NCI-H2081 treated with DMSO at 0.1 percent for 48 hours (cell line): Measurements from ENCODE around the gene ANKS1A.

Experiments
- DNase-seq: peaks from one replicate; lab custom pipeline; 2025; lab: John Stamatoyannopoulos, UW

The ANKS1A gene

DNA sequence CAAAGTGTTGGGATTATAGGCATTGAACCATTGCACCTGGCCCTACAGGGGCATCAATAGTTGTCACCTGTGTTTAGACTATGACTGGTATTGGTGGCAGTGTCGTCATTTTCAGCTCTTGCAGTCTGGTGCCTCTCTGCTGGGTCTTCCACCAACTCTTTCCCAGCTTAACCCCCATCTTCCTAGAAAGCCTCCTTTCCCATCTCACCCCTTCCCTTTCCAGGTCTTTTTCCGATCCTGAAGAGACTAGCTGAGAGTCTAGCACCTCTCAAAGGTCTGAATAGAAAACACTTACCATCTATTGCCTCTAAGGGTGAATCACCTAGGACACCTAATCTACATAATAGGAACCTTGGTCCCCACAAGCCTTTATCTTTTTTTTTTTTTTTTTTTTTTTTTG is 181.1 kb downstream of the ANKS1A start:
- DNase-seq, result no peak

GRCh38 chr6:35071347-35071994 is 182.4 kb downstream of the ANKS1A start:
- DNase-seq, result no peak

DNA sequence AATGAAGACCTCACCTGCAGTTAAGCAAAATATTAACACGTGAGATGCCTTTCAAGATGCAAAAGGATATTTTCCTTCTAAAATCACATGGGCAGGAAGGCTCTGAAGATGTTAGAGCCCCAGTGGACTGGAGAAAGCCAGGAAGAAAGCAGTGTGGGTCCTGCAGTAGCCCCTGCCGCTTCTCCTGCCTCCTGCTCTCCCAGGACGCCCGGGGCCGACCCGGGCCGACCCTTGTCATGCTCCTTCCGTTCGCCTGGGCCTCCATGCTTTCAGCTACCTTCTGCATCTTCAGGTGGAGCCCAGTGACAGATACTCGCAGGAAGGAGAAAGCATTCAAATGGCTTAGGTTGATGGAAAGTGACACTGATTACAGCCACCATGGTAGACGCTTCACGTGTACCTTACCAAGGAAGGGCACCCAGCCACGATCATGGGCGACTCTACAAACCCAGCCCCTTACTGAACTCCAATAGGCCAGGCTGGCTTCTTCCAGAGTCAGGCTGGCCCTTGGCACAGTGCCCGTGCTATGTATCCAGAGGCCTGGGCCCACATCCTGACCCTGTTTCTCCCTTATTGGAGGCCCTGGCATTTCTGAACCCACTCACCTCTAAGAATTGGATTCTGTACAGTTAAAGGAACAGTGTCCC is 183.1 kb downstream of the ANKS1A start:
- DNase-seq, result no peak

GRCh38 chr6:35072698-35073055 is 183.6 kb downstream of the ANKS1A start:
- DNase-seq, result no peak

- DNase-seq, result no peak
Measured at GRCh38 chr6:35073211-35073610, 184.2 kb downstream of the ANKS1A start.

GRCh38 chr6:35073766-35074471 is 184.9 kb downstream of the ANKS1A start:
- DNase-seq, result no peak

- DNase-seq, result peak; percentile 14
Measured at GRCh38 chr6:35076997-35077712, 188.1 kb downstream of the ANKS1A start.

- no peak for DNase-seq
Measured at GRCh38 chr6:35077713-35078105, 188.7 kb downstream of the ANKS1A start.

- DNase-seq, result no peak
Measured at GRCh38 chr6:35078226-35078850, 189.3 kb downstream of the ANKS1A start.

GRCh38 chr6:35078896-35079295 is 189.8 kb downstream of the ANKS1A start:
- DNase-seq, result no peak

DNA sequence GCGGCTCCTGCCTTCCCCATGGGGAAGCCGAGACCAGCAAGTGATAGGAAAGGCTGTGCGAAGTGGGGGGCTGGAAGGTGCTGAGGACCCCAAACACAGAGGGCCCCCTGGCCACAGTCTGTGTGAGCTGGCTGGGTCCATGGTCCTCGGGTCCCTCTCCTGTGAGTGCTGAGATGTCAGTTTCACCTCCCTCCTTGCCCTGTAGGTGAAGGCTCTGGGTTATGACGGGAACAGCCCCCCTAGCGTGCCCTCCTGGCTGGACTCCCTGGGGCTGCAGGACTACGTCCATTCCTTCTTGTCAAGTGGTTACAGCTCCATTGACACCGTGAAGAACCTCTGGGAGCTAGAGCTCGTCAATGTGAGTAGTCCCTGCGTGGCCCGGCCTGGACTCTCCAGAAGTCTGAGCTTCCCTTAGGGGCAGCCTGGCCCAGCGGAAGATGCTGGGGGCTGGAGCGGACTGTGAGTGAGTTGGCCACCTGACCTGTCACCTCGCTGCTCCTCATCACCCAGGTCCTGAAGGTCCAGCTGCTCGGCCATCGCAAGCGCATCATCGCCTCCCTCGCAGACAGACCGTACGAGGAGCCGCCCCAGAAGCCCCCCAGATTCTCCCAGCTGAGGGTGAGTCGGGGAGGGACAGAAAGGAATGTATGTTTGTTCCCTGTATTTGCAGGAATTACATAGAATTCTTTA is 190.4 kb downstream of the ANKS1A start:
- no peak for DNase-seq

- no peak for DNase-seq
Measured at GRCh38 chr6:35080016-35080680, 191.1 kb downstream of the ANKS1A start.

DNA sequence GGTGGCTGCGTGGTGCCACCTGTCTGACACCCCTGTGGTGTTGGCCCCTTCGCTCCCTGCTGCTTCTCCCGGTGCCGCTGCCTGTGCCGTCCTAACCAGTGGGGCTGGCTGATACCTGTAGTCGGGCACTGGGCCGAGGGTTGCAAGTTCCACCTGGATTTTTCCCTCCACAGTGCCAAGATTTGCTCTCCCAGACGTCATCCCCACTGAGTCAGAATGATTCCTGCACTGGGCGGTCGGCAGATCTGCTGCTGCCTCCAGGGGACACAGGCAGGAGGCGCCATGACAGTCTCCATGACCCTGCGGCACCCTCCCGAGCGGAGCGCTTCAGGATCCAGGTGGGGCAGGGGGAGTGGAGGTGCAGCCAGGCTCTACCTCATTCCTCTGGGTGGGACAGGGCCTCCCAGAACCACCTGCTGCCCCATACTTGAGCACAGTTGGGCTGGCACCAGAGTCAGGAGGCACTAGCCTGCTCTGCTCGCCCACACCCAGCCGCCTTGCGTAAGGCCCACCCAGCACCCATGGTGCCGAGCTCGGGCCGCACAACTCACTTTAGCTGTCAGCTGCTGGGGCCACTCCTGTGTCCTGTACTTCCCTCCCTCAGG is 191.9 kb downstream of the ANKS1A start:
- DNase-seq, result no peak

DNA sequence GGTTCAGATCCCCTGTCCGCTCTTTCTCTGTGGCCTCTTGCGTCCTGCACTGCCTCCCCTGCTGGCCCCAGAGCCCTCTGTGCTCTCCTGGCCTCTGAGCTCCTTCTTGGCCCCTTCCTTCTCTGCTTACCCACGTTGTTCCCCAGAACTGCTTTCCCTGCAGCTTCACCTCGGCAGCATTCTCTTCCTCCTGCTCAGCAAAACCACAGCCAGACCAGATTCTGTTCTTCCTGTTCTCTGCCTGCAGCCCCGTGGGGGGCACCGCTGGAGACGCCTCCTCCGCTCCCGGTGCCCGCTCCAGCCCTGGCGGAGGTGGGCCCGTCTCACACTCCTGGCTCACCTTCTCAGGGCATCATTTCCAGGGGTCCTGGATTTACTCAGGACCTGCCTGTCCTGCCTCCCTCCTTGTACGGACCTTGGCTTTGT is 192.4 kb downstream of the ANKS1A start:
- no peak for DNase-seq

GRCh38 chr6:35082046-35082732 is 193.1 kb downstream of the ANKS1A start:
- no peak for DNase-seq

- DNase-seq, result no peak
Measured at GRCh38 chr6:35082733-35083403, 193.8 kb downstream of the ANKS1A start.

DNA sequence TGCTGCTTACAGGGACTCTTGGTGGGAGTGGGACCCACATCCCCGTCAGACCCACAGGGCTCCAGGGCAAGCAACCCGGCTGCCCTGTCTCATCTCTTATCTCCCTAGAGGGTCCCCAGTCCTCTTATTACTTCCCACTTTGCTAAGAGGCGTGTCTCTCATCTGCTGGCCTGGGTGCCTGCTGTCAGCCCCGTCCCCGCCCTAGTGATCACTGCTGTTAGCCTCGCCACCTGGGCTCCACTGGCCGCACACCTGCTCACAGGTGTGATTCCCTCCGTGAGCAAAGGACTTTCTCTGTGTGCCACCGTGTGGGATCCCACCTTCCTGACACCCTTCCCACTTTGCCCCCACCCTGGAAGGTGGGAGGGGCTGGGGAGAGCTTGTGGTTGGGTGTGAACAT is 194.5 kb downstream of the ANKS1A start:
- DNase-seq, result no peak

DNA sequence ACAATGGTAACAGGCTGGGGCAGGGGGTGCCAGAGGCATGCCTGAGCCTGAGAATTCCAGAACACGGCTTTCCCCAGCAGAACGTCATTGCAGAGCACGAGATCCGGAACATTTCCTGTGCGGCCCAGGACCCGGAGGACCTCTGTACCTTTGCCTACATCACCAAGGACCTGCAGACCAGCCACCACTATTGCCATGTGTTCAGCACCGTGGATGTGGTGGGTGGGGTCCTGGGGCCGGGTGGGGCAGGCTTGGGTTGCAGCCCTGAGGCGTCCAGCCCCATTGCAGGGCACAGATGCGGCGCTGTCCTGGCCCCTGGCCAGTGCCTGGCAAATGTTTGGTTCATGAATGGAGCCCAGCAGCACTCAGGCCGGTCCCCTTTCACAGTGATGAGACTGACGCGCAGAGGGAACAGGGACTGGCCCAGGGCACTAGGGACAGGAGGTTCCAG is 195.0 kb downstream of the ANKS1A start:
- DNase-seq, result no peak

- DNase-seq, result no peak
Measured at GRCh38 chr6:35084511-35085203, 195.6 kb downstream of the ANKS1A start.
